ENCODE measurements around the gene MAN1A1.

DNA sequence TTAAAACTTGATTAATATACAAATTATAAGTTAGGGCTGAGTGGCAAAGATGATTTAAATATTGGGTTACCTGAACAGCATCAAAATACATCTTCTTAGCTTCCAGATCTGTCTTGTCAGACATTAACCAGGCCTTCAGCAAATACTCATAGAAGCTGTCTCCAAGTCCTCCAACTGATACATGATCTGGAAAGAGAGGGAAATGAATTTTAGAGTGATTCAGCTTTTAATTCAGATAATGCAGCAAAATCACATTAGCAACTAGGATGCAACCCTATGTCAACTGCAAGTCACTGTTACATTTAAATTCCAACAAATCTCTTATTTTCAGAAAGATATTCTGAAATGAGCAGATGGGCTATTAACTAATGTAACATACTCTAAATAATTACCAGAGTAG is 155.9 kb downstream of the MAN1A1 start:
- no peak for TF ChIP-seq POLR2A (IDR thresholded peaks at IDR 0.05; ENCODE audit: low read length)
- no peak for TF ChIP-seq GATA1 (IDR thresholded peaks at IDR 0.05; ENCODE audit: low read depth, low read length)

All from erythroblast (primary cell).